K562 (cell line): ENCODE results near the gene WT1. TPM values are rescaled to one million over a fixed set of nuclear protein-coding genes. Genes with fewer than 3 reads are reported as not detected.

Experiments
- ARID4B ChIP-seq: sonication (generic); formaldehyde crosslinking; IDR thresholded peaks from 2 replicates; pipeline ENCODE4 v1.8.0; 2022; ENCODE audit warnings: mild to moderate bottlenecking, missing genetic modification reagents
- PRDM10 ChIP-seq: fragments of 450-650 bp; IDR thresholded peaks from 2 replicates; pipeline ENCODE4 v1.6.1; 2018; ENCODE audit not compliant: partially characterized antibody
- THAP7 ChIP-seq: fragments of 250-450 bp; sonication (Bioruptor Pico); IDR thresholded peaks from 2 replicates; pipeline ENCODE4 v1.5.0; 2021
- THRA ChIP-seq: fragments of 450-650 bp; IDR thresholded peaks from 2 replicates; pipeline ENCODE4 v1.6.1; 2017; ENCODE audit warnings: mild to moderate bottlenecking, moderate library complexity
- ZBTB5 ChIP-seq: fragments of 450-650 bp; IDR thresholded peaks from 2 replicates; pipeline ENCODE4 v1.6.1; 2017; ENCODE audit warnings: antibody characterized with exemption
- polyA plus RNA-seq, 8 experiments: library from polyadenylated mRNA; depleted of rRNA in 4 of 8; stranded (reverse) in 5 of 8; unstranded in 3 of 8; fragments of >200 nt; fragmentation: Nextera tagmentation in 2 of 8; fragmentation: Illumina TruSeq in 1 of 8; extraction: Ambion mirVana in 2 of 8; extraction: Trizol in 1 of 8; gene quantifications; 2 replicates each; pipeline versions ENCODE4 v1.2.1 to v1.2.3, GENCODE V29; 2011 to 2014; ENCODE audit warnings: inconsistent platforms in 1 of 8, missing spikeins in 1 of 8
- total RNA-seq, 7 experiments: library from RNA; depleted of rRNA in 6 of 7; stranded (reverse); fragments of >200 nt in 6 of 7; fragmentation: Illumina TruSeq in 2 of 7; extraction: Trizol in 2 of 7; gene quantifications; 2 replicates each; pipeline versions ENCODE4 v1.2.1 to v1.2.3, GENCODE V29; 2011 to 2021; ENCODE audit warnings: low replicate concordance in 1 of 7

WT1 gene
- total and polyA plus RNA-seq, 9 of the 15 experiments (the other 6 are each of a cell fraction or from before 2014, with no cell fraction given): 7.1 to 33.8 (median 19.4) TPM

GRCh38 chr11:32420937-32421901 is 14.1 kb downstream of the WT1 start (continued):
- TF ChIP-seq ARID4B (CRISPR knock-in tag): no peak
- TF ChIP-seq PRDM10: no peak
- no peak for TF ChIP-seq THAP7 (CRISPR knock-in tag)
- TF ChIP-seq THRA: no peak
- no peak for TF ChIP-seq ZBTB5
